ENCODE data around the gene NDUFV1.
"Not testable (repeated sequence)": the region's sequence is repeated elsewhere in the genome, so short reads cannot be mapped to it uniquely, and the experiment has no call there.

Gene NDUFV1

GRCh38 chr11:67606492-67607295 lies at the start of gene NDUFV1:
Gene NDUFV1, plus strand, starts transcription at chr11:67606936. Its CDS starts 69 bp downstream, at chr11:67607005.
- peak; percentile 98 for DNase-seq

GRCh38 chr11:67558084-67558772 lies 48.5 kb upstream of the NDUFV1 start:
- no peak for DNase-seq

GRCh38 chr11:67561971-67562619 lies 44.6 kb upstream of the NDUFV1 start:
- peak; percentile 67 for DNase-seq

- DNase-seq, result no peak
Observed at GRCh38 chr11:67562963-67563704, 43.6 kb upstream of the NDUFV1 start.

GRCh38 chr11:67563705-67564114 lies 43.0 kb upstream of the NDUFV1 start:
- not testable (repeated sequence) for DNase-seq

- DNase-seq, result no peak
Observed at GRCh38 chr11:67564230-67564629, 42.5 kb upstream of the NDUFV1 start.

- no peak for DNase-seq
Observed at GRCh38 chr11:67571443-67571842, 35.3 kb upstream of the NDUFV1 start.

GRCh38 chr11:67572305-67572704 lies 34.4 kb upstream of the NDUFV1 start:
- DNase-seq, result no peak

GRCh38 chr11:67572747-67573419 lies 33.9 kb upstream of the NDUFV1 start:
- peak; percentile 51 for DNase-seq

GRCh38 chr11:67574938-67575337 lies 31.8 kb upstream of the NDUFV1 start:
- no peak for DNase-seq

GRCh38 chr11:67576735-67577475 lies 29.8 kb upstream of the NDUFV1 start:
- no peak for DNase-seq

- no peak for DNase-seq
Observed at GRCh38 chr11:67577951-67578350, 28.8 kb upstream of the NDUFV1 start.

GRCh38 chr11:67581469-67581868 lies 25.3 kb upstream of the NDUFV1 start:
- no peak for DNase-seq

- DNase-seq, result no peak
Observed at GRCh38 chr11:67582011-67582410, 24.7 kb upstream of the NDUFV1 start.

- DNase-seq, result peak; percentile 88
Observed at GRCh38 chr11:67583247-67584204, 23.2 kb upstream of the NDUFV1 start, which contains the start of gene GSTP1. Gene GSTP1, plus strand, starts transcription at chr11:67583812. Its CDS starts 32 bp downstream, at chr11:67583844.

- peak; percentile 38 for DNase-seq
Observed at GRCh38 chr11:67584205-67584880, 22.4 kb upstream of the NDUFV1 start.

- DNase-seq, result no peak
Observed at GRCh38 chr11:67584881-67585873, 21.6 kb upstream of the NDUFV1 start.

GRCh38 chr11:67585911-67586310 lies 20.8 kb upstream of the NDUFV1 start:
- no peak for DNase-seq

Measured in activated CD4-positive, alpha-beta T cell treated with anti-CD3 and anti-CD28 coated beads, Interleukin-10, Interleukin-2, amounts not matched to agents 100 ng/mL and 50 ng/mL, durations not matched to agents 16 hours and 8 hours (primary cell).